Activated T-cell treated with anti-CD3 and anti-CD28 coated beads for 24 hours (primary cell): ENCODE data around the gene DNAJC5.

ENCODE experiments used
- DNase-seq: peaks from one replicate; pipeline ENCODE4 v3.0.0-alpha.2; 2020; ENCODE audit warnings: low read depth

The DNAJC5 gene

GRCh38 chr20:63884506-63885263 is 10.2 kb upstream of the DNAJC5 start:
- no peak for DNase-seq

GRCh38 chr20:63885264-63886053 is 9.5 kb upstream of the DNAJC5 start:
- no peak for DNase-seq

GRCh38 chr20:63886054-63886419 is 8.9 kb upstream of the DNAJC5 start:
- DNase-seq: no peak

- no peak for DNase-seq
Measured at GRCh38 chr20:63886921-63887320, 8.0 kb upstream of the DNAJC5 start.

GRCh38 chr20:63889241-63890200 is 5.4 kb upstream of the DNAJC5 start:
- DNase-seq: no peak

- no peak for DNase-seq
Measured at GRCh38 chr20:63890201-63890576, 4.7 kb upstream of the DNAJC5 start.

GRCh38 chr20:63890616-63891015 is 4.3 kb upstream of the DNAJC5 start:
- no peak for DNase-seq

- DNase-seq: no peak
Measured at GRCh38 chr20:63891061-63892002, 3.6 kb upstream of the DNAJC5 start.

GRCh38 chr20:63892402-63892801 is 2.5 kb upstream of the DNAJC5 start:
- no peak for DNase-seq

GRCh38 chr20:63893999-63894357 is 948 bp upstream of the DNAJC5 start:
- DNase-seq: no peak

- no peak for DNase-seq
Measured at GRCh38 chr20:63895202-63895951, 451 bp downstream of the DNAJC5 start.

- no peak for DNase-seq
Measured at GRCh38 chr20:63895952-63896263, 982 bp downstream of the DNAJC5 start.

- DNase-seq: no peak
Measured at GRCh38 chr20:63896264-63897105, 1.6 kb downstream of the DNAJC5 start.

GRCh38 chr20:63897978-63898561 is 3.1 kb downstream of the DNAJC5 start:
- no peak for DNase-seq

- no peak for DNase-seq
Measured at GRCh38 chr20:63898882-63899558, 4.1 kb downstream of the DNAJC5 start.

GRCh38 chr20:63900413-63900812 is 5.5 kb downstream of the DNAJC5 start:
- no peak for DNase-seq

GRCh38 chr20:63903796-63904561 is 9.1 kb downstream of the DNAJC5 start:
- no peak for DNase-seq
